RCC 7860 (cell line): ENCODE results near the gene KBTBD12.

Experiments used
- DNase-seq: peaks from one replicate; pipeline ENCODE4 v3.0.0-alpha.2; 2015; ENCODE audit warnings: low spot score
- FAIRE-seq: peaks from 2 replicates; lab custom pipeline; 2012; peaks lifted over from hg19 to GRCh38; lab: Jason Lieb, UNC

Gene KBTBD12

GRCh38 chr3:127949446-127950055, 34.5 kb downstream of the KBTBD12 start:
- FAIRE-seq (no peak), DNase-seq (no peak)

- DNase-seq (no peak), FAIRE-seq (peak; percentile 38)
Measured at GRCh38 chr3:127951276-127951675, 36.2 kb downstream of the KBTBD12 start.

GRCh38 chr3:127953091-127954035, 38.3 kb downstream of the KBTBD12 start:
- FAIRE-seq = no peak
- DNase-seq = no peak

- no peak for DNase-seq
- no peak for FAIRE-seq
Measured at GRCh38 chr3:127954640-127955039, 39.6 kb downstream of the KBTBD12 start.

GRCh38 chr3:127955728-127956127, 40.7 kb downstream of the KBTBD12 start:
- no peak for DNase-seq
- FAIRE-seq = no peak

- FAIRE-seq = no peak
- DNase-seq = no peak
Measured at GRCh38 chr3:127959041-127959440, 44.0 kb downstream of the KBTBD12 start.

GRCh38 chr3:127959873-127960272, 44.8 kb downstream of the KBTBD12 start:
- DNase-seq (peak; percentile 16), FAIRE-seq (no peak)

GRCh38 chr3:127960421-127960965, 45.5 kb downstream of the KBTBD12 start:
- DNase-seq (no peak), FAIRE-seq (no peak)

GRCh38 chr3:127961124-127961523, 46.1 kb downstream of the KBTBD12 start:
- FAIRE-seq = no peak

GRCh38 chr3:127961963-127962362, 46.9 kb downstream of the KBTBD12 start:
- peak; percentile 56 for DNase-seq
- FAIRE-seq = no peak

More at GRCh38 chr3:127961124-127961523, 46.1 kb downstream of the KBTBD12 start:
- DNase-seq = no peak

GRCh38 chr3:127962937-127963336, 47.9 kb downstream of the KBTBD12 start:
- no peak for FAIRE-seq

GRCh38 chr3:127964053-127964452, 49.0 kb downstream of the KBTBD12 start:
- FAIRE-seq (no peak), DNase-seq (no peak)

More at GRCh38 chr3:127962937-127963336, 47.9 kb downstream of the KBTBD12 start:
- DNase-seq = no peak

GRCh38 chr3:127964816-127965215, 49.8 kb downstream of the KBTBD12 start:
- DNase-seq (no peak), FAIRE-seq (no peak)

- DNase-seq (no peak), FAIRE-seq (no peak)
Measured at GRCh38 chr3:127967316-127967715, 52.3 kb downstream of the KBTBD12 start.

- DNase-seq = peak; percentile 47
- FAIRE-seq = no peak
Measured at GRCh38 chr3:127970966-127971592, 56.0 kb downstream of the KBTBD12 start.

GRCh38 chr3:127974226-127974625, 59.2 kb downstream of the KBTBD12 start:
- FAIRE-seq (no peak), DNase-seq (no peak)

GRCh38 chr3:127975153-127976029, 60.4 kb downstream of the KBTBD12 start:
- no peak for FAIRE-seq
- no peak for DNase-seq

- FAIRE-seq = no peak
Measured at GRCh38 chr3:127978636-127979035, 63.6 kb downstream of the KBTBD12 start.

GRCh38 chr3:127979473-127979872, 64.4 kb downstream of the KBTBD12 start:
- DNase-seq (no peak), FAIRE-seq (no peak)

More at GRCh38 chr3:127978636-127979035, 63.6 kb downstream of the KBTBD12 start:
- no peak for DNase-seq

GRCh38 chr3:127981097-127981496, 66.1 kb downstream of the KBTBD12 start:
- FAIRE-seq = no peak
- DNase-seq = no peak
